GM12878 (cell line): ENCODE measurements around the gene KRTAP4-7. TPM values are rescaled to one million over a fixed set of nuclear protein-coding genes. Genes with fewer than 3 reads are reported as not detected.

ENCODE experiments used
- CBX3 ChIP-seq: fragments of 200-600 bp; sonication (generic); IDR thresholded peaks from 2 replicates; pipeline ENCODE4 v1.6.1; 2016; ENCODE audit warnings: low read depth, borderline replicate concordance
- CEBPB ChIP-seq, 2 experiments: fragments of 150-350 bp in 1 of 2; IDR thresholded peaks; 2 replicates each; pipeline ENCODE4 v1.6.1; 2012 to 2014; ENCODE audit warnings: low read depth in 2 of 2, low read length in 2 of 2, borderline replicate concordance in 1 of 2, inconsistent platforms in 1 of 2
- CTCF ChIP-seq, 3 experiments: IDR thresholded peaks in 2 of 3; conservative IDR thresholded peaks in 1 of 3; 2 replicates each; pipeline ENCODE4 v1.5.1; 2011; ENCODE audit warnings: low read depth in 3 of 3, low read length in 3 of 3, mild to moderate bottlenecking in 3 of 3, control low read depth in 2 of 3, moderate library complexity in 2 of 3, inconsistent platforms in 1 of 3, mixed read lengths in 1 of 3; ENCODE audit not compliant: control insufficient read depth in 2 of 3, insufficient read depth in 1 of 3; ENCODE audit errors: extremely low read depth in 1 of 3
- EP300 ChIP-seq, 2 experiments: fragments of 150-350 bp in 1 of 2; IDR thresholded peaks; 2 replicates each; pipeline ENCODE4 v1.6.1; 2011 to 2012; ENCODE audit warnings: low read depth in 2 of 2, low read length in 2 of 2, borderline replicate concordance in 1 of 2, improper control_type of control experiment in 1 of 2, inconsistent platforms in 1 of 2; ENCODE audit not compliant: control insufficient read depth in 1 of 2
- ESRRA ChIP-seq: IDR thresholded peaks from 2 replicates; pipeline ENCODE4 v1.6.1; 2012; ENCODE audit warnings: mild to moderate bottlenecking, low read length, improper control_type of control experiment
- KAT2A ChIP-seq: conservative IDR thresholded peaks from 2 replicates; pipeline ENCODE4 v1.6.1; 2011; ENCODE audit warnings: low read depth, low read length; ENCODE audit not compliant: control insufficient read depth
- NKRF ChIP-seq: fragments of 450-650 bp; conservative IDR thresholded peaks from 2 replicates; pipeline ENCODE4 v1.6.1; 2017; ENCODE audit warnings: mild to moderate bottlenecking, moderate library complexity
- PKNOX1 ChIP-seq: fragments of 450-650 bp; IDR thresholded peaks from 2 replicates; pipeline ENCODE4 v1.6.1; 2016; ENCODE audit warnings: mild to moderate bottlenecking
- SUZ12 ChIP-seq: fragments of 200-600 bp; sonication (generic); IDR thresholded peaks from one replicate; pipeline ENCODE4 v1.6.1; 2018; ENCODE audit warnings: antibody characterized with exemption, mild to moderate bottlenecking; ENCODE audit not compliant: unreplicated experiment
- WRNIP1 ChIP-seq: IDR thresholded peaks from 2 replicates; pipeline ENCODE4 v1.6.1; 2011; ENCODE audit warnings: low read depth, low read length, improper control_type of control experiment, borderline replicate concordance
- polyA plus RNA-seq, 11 experiments: library from polyadenylated mRNA; depleted of rRNA in 4 of 11; unstranded in 6 of 11; stranded (reverse) in 5 of 11; fragments of >200 nt; fragmentation: Nextera tagmentation in 4 of 11; fragmentation: Illumina TruSeq in 1 of 11; extraction: Ambion mirVana in 4 of 11; extraction: Trizol in 1 of 11; gene quantifications; 1 replicate in 1 of 11; 2 replicates in 10 of 11; pipeline versions ENCODE4 v1.2.1 to v1.2.3, GENCODE V29; 2011 to 2016; ENCODE audit warnings: inconsistent platforms in 2 of 11, missing spikeins in 2 of 11, low read depth in 1 of 11
- total RNA-seq, 4 experiments: library from RNA; depleted of rRNA in 3 of 4; stranded (reverse); fragments of >200 nt in 3 of 4; fragmentation: Illumina TruSeq in 1 of 4; extraction: Trizol in 1 of 4; gene quantifications; 2 replicates each; pipeline versions ENCODE4 v1.2.1 to v1.2.3, GENCODE V29; 2013 to 2021
- TF ChIP-seq, protein P1 (sequence below): IDR thresholded peaks from 2 replicates; pipeline ENCODE4 v1.6.1; 2012; ENCODE audit warnings: improper control_type of control experiment, low read depth, low read length; ENCODE audit not compliant: insufficient replicate concordance
- TF ChIP-seq, protein P2 (sequence below): fragments of 450-650 bp; IDR thresholded peaks from 2 replicates; pipeline ENCODE4 v1.6.1; 2017; ENCODE audit warnings: mild to moderate bottlenecking

Gene KRTAP4-7
- total and polyA plus RNA-seq, 10 of the 15 experiments (the other 5 are each of a cell fraction or from before 2014, with no cell fraction given) = not detected

GRCh38 chr17:41125064-41125463, 41.1 kb downstream of the KRTAP4-7 start (continued):
- TF ChIP-seq, protein P1, sequence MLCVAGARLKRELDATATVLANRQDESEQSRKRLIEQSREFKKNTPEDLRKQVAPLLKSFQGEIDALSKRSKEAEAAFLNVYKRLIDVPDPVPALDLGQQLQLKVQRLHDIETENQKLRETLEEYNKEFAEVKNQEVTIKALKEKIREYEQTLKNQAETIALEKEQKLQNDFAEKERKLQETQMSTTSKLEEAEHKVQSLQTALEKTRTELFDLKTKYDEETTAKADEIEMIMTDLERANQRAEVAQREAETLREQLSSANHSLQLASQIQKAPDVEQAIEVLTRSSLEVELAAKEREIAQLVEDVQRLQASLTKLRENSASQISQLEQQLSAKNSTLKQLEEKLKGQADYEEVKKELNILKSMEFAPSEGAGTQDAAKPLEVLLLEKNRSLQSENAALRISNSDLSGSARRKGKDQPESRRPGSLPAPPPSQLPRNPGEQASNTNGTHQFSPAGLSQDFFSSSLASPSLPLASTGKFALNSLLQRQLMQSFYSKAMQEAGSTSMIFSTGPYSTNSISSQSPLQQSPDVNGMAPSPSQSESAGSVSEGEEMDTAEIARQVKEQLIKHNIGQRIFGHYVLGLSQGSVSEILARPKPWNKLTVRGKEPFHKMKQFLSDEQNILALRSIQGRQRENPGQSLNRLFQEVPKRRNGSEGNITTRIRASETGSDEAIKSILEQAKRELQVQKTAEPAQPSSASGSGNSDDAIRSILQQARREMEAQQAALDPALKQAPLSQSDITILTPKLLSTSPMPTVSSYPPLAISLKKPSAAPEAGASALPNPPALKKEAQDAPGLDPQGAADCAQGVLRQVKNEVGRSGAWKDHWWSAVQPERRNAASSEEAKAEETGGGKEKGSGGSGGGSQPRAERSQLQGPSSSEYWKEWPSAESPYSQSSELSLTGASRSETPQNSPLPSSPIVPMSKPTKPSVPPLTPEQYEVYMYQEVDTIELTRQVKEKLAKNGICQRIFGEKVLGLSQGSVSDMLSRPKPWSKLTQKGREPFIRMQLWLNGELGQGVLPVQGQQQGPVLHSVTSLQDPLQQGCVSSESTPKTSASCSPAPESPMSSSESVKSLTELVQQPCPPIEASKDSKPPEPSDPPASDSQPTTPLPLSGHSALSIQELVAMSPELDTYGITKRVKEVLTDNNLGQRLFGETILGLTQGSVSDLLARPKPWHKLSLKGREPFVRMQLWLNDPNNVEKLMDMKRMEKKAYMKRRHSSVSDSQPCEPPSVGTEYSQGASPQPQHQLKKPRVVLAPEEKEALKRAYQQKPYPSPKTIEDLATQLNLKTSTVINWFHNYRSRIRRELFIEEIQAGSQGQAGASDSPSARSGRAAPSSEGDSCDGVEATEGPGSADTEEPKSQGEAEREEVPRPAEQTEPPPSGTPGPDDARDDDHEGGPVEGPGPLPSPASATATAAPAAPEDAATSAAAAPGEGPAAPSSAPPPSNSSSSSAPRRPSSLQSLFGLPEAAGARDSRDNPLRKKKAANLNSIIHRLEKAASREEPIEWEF = no peak
- TF ChIP-seq EP300 (IDR thresholded peaks at IDR 0.05; ENCODE audit: borderline replicate concordance in 1 of 2, control insufficient read depth in 1 of 2, low read depth in 2 of 2, low read length in 2 of 2) (no peak), KAT2A (no peak), CBX3 (no peak), PKNOX1 (no peak), CTCF (IDR thresholded peaks at IDR 0.05 in 2 of 3, conservative IDR thresholded peaks at IDR 0.05 in 1 of 3; ENCODE audit: control insufficient read depth in 2 of 3, extremely low read depth in 1 of 3, insufficient read depth in 1 of 3, low read depth in 3 of 3, low read length in 3 of 3) (no peak), NKRF (no peak), ESRRA (no peak), SUZ12 (no peak), CEBPB (IDR thresholded peaks at IDR 0.05; ENCODE audit: borderline replicate concordance in 1 of 2, low read depth in 2 of 2, low read length in 2 of 2) (no peak), WRNIP1 (no peak)
- TF ChIP-seq, protein P2, sequence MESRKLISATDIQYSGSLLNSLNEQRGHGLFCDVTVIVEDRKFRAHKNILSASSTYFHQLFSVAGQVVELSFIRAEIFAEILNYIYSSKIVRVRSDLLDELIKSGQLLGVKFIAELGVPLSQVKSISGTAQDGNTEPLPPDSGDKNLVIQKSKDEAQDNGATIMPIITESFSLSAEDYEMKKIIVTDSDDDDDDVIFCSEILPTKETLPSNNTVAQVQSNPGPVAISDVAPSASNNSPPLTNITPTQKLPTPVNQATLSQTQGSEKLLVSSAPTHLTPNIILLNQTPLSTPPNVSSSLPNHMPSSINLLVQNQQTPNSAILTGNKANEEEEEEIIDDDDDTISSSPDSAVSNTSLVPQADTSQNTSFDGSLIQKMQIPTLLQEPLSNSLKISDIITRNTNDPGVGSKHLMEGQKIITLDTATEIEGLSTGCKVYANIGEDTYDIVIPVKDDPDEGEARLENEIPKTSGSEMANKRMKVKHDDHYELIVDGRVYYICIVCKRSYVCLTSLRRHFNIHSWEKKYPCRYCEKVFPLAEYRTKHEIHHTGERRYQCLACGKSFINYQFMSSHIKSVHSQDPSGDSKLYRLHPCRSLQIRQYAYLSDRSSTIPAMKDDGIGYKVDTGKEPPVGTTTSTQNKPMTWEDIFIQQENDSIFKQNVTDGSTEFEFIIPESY = no peak
